Activated naive CD4-positive, alpha-beta T cell treated with anti-CD3 and anti-CD28 coated beads for 36 hours (primary cell): ENCODE data around the gene VPS11. TPM values are rescaled to one million over a fixed set of nuclear protein-coding genes. Genes with fewer than 3 reads are reported as not detected.
A peak's percentile ranks its signal among the peaks of the same experiment; 100 is the strongest.
"Not testable (repeated sequence)": the region's sequence is repeated elsewhere in the genome, so short reads cannot be mapped to it uniquely, and the experiment has no call there.

Experiments used
- CTCF ChIA-PET: fragments of 350-600 bp; sonication (Branson Sonifier 250); formaldehyde crosslinking; loops from one replicate; lab custom pipeline; 2021; ENCODE audit warnings: antibody characterized with exemption; lab: Charles Lee
- DNase-seq: peaks from one replicate; pipeline ENCODE4 v3.0.0-alpha.2; 2020
- H3K27ac Mint-ChIP-seq: one replicate; pipeline ENCODE4 v1.8.0; 2021; ENCODE audit warnings: mild to moderate bottlenecking, mixed read lengths
- H3K27me3 Mint-ChIP-seq: one replicate; pipeline ENCODE4 v1.8.0; 2021; ENCODE audit warnings: low read depth, mixed read lengths
- H3K36me3 Mint-ChIP-seq: one replicate; pipeline ENCODE4 v1.8.0; 2021; ENCODE audit warnings: low read depth, mixed read lengths
- H3K4me1 Mint-ChIP-seq: one replicate; pipeline ENCODE4 v1.8.0; 2021; ENCODE audit warnings: low read depth, mixed read lengths
- H3K4me3 Mint-ChIP-seq: one replicate; pipeline ENCODE4 v1.8.0; 2021; ENCODE audit warnings: mild to moderate bottlenecking, moderate library complexity, mixed read lengths
- H3K9me3 Mint-ChIP-seq: one replicate; pipeline ENCODE4 v1.8.0; 2021; ENCODE audit warnings: mixed read lengths
- intact Hi-C: fragments of 100-400 bp; cut with micrococcal nuclease; formaldehyde crosslinking; loops from one replicate; pipeline ENCODE4 v1.15.1; 2023
- total RNA-seq, 2 experiments: library from RNA; stranded (reverse); gene quantifications; one replicate each; pipeline ENCODE4 v1.2.3, GENCODE V29; 2021

The VPS11 gene
- total RNA-seq, 2 experiments from 2014 or later: 16.9 to 19.5 TPM

DNA sequence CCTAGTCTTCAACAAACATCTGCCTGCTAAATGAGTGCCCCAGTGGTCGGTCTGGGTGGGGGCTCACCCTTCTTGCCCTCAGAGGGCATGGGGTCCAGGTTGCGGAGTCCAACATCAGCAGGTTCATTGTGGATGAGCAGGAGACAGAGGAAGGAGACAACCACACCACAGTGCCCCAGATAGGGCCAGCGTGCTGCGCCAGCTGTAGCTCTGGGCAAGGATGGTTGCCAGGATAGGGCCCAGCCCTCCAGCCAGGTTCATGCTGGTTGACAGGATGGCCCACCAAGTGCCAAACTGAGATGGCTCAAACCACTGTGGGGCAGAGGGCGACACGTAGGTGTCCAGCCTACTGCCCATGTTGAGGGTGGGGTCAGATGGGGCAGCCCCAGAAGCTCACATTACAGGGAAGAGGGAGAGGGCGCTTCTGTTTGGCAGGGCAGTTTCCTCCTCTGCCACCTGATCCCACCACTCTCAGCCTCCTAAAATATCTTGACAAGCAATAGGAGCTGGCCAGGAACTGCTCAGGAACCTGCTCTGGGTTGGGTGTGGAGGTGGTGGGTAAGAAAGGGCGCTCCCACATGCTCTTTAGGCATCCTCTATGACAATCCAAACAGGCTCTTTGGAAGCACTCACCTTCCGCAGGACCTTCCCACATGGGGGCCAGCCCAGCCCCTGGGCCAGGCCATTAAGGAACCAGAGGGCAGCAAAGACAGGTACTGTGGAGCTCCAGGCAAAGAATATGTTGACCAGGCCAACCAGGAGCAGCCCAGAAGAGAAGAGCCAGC, 39.9 kb upstream of the VPS11 start:
- Mint-ChIP-seq H3K27me3 (no peaks in the 10 kb centered on the region), H3K27ac (no peak overlapping the region), H3K9me3 (no peaks in the 10 kb centered on the region), H3K36me3 (peaks cover 17% of the 10 kb centered on the region), H3K4me1 (peaks cover 42% of the 10 kb centered on the region), H3K4me3 (no peak overlapping the region)
- no peak for DNase-seq
- CTCF ChIA-PET: interaction anchor here (1.0 kb wide), 1 partner anchor 71 kb away, joined by 3 read pairs; no protein-coding TSS in a partner anchor
- intact Hi-C loops: no loop called here

GRCh38 chr11:119028346-119029068, 39.1 kb upstream of the VPS11 start:
- intact Hi-C loops: no loop called here
- Mint-ChIP-seq H3K36me3 (peaks cover 14% of the 10 kb centered on the region), H3K27ac (no peak overlapping the region), H3K27me3 (no peaks in the 10 kb centered on the region), H3K4me3 (no peak overlapping the region), H3K9me3 (no peaks in the 10 kb centered on the region), H3K4me1 (peaks cover 36% of the 10 kb centered on the region)
- CTCF ChIA-PET: no interaction called here
- DNase-seq: no peak

DNA sequence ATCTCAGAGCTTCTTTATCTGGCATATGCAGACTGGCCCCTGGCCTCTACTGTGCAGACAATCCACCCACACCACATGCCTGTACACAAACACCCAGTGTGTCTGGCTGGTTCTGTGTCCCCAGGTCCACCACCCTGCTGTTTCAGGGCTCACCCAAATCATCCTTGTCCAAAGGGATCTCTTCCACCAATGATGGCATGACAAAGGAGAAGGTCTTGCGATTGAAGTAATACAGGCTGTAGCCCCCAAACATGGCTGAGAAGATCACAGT, 38.6 kb upstream of the VPS11 start:
- H3K4me3 Mint-ChIP-seq: peak overlapping the region; percentile 77
- H3K9me3 Mint-ChIP-seq: no peaks in the 10 kb centered on the region
- CTCF ChIA-PET: no interaction called here
- H3K4me1 Mint-ChIP-seq: peaks cover 31% of the 10 kb centered on the region
- H3K36me3 Mint-ChIP-seq: peaks cover 12% of the 10 kb centered on the region
- intact Hi-C loops: no loop called here
- no peaks in the 10 kb centered on the region for H3K27me3 Mint-ChIP-seq
- DNase-seq: no peak
- H3K27ac Mint-ChIP-seq: no peak overlapping the region

DNA sequence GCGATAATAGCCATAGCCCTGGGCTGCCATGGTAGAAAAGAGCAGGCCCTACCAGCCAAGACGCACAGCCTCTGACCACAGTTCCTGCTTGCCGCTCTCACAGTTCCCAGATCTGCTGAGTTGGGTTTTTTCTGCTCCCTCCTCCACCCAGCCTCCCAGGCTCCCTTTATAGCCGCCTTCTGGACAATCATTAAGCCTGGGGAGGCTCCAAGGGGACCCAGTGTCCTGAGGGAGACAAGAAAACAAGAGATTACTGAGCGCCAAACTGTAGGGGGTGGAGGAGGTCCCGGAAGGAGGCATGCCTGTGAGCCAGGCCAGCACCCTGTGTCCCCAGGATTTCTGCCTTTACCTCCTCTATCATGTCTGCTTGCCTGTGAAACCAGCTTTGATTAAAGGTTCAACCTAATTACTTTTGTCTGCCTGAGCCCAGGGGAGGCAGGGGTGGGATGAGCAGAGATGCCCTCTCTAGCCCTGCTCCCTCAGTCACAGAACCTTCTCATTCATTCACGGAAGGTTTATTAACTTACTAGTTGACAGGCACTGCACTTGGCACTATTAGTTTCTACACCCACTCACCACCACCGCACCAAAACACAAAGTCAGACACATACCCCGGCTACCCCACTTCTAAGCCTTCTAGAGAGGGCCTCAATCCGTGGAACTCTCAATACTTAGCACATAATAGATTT, 38.1 kb upstream of the VPS11 start:
- Mint-ChIP-seq H3K4me3 (peak overlapping the region; percentile 77), H3K4me1 (peaks cover 26% of the 10 kb centered on the region), H3K36me3 (peaks cover 12% of the 10 kb centered on the region), H3K27ac (peak overlapping the region; percentile 70), H3K9me3 (no peaks in the 10 kb centered on the region), H3K27me3 (no peaks in the 10 kb centered on the region)
- DNase-seq: peak; percentile 75
- CTCF ChIA-PET: interaction anchor here (2.0 kb wide), 1 partner anchor 77 kb away, joined by 7 read pairs; the partner anchor contains the start of gene C2CD2L
- intact Hi-C loops: loop anchor here (1.0 to 2.0 kb wide), 10 partner anchors 11 to 457 kb away; partner anchors contain the start of genes ARCN1, CBL, HMBS and HYOU1

DNA sequence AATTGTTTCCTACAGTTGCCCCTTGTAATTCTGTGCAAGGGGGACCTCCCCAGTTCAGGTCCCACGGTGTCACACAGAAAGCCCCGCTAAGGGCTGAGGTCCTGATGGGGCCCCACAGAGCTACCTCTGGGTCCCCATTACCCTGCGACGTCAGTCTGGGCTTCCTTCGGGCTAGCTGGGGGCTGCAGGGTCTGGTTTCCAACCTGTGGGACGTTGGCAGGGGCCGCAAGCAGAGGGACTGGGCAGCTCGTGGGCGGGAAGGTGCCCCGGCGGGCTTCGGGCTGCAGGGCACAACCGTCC, 37.6 kb upstream of the VPS11 start:
- Mint-ChIP-seq H3K9me3 (no peaks in the 10 kb centered on the region), H3K4me3 (peak overlapping the region; percentile 77), H3K27me3 (no peaks in the 10 kb centered on the region), H3K36me3 (peaks cover 9% of the 10 kb centered on the region), H3K4me1 (peaks cover 23% of the 10 kb centered on the region), H3K27ac (peak overlapping the region; percentile 70)
- no peak for DNase-seq
- CTCF ChIA-PET: interaction anchor here (2.0 kb wide), 1 partner anchor 76 kb away, joined by 7 read pairs; the partner anchor contains the start of gene C2CD2L
- intact Hi-C loops: loop anchor here (1.0 to 2.0 kb wide), 10 partner anchors 12 to 458 kb away; partner anchors contain the start of genes ARCN1, CBL, HMBS and HYOU1

DNA sequence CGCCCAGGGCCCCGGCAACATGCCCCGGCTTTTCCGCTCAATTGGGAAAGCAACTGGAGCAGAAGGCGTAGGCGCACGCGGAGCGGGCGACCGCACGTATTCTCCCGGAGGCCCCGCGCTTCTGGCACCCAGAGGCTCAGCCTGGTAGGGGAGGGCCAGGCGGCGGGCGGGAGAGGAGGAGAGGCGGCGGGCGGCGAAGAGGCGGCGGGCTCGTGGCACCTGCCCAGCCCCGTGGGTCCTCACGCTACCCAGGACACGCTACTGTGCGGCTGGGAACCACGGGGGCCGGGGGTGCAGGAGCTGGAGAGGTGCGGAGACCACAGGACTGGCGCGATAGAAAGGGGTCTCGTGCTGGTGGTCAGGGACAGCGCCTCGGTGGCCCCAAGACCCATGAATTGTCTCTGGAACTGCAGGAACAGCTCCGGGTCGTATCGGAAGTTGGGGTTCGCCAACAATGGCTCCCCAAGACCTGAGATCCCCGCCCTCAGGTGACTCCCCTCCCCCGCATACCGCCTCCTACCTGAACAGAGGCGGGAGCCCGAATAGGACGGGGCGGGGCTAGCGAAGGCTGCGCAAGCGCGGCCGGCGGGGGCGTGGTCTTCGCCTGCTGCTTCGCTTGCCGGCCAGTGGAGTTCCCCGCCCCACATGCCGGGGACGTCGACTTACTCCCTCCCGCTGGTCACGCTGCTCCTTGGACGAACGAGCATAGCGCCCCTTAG, 37.1 kb upstream of the VPS11 start, which contains the start of gene SLC37A4:
Gene SLC37A4 (minus strand): TSS at position 549 of the 719 bp plus-strand sequence.
- H3K4me3 Mint-ChIP-seq: peak within 1 kb of the TSS; percentile 77
- CTCF ChIA-PET: interaction anchor here (1.4 to 2.0 kb wide), 3 partner anchors 11 to 82 kb away, joined by 3 to 7 read pairs (median 4); partner anchors contain the start of gene C2CD2L
- intact Hi-C loops: loop anchor here (1.0 to 2.0 kb wide), 10 partner anchors 12 to 458 kb away; partner anchors contain the start of genes ARCN1, CBL, HMBS and HYOU1
- H3K4me1 Mint-ChIP-seq: peaks cover 23% of the 10 kb centered on the region
- peak; percentile 99 for DNase-seq
- peak within 1 kb of the TSS; percentile 85 for H3K27ac Mint-ChIP-seq
- no peaks in the 10 kb centered on the region for H3K9me3 Mint-ChIP-seq
- H3K36me3 Mint-ChIP-seq: peaks cover 5% of the 10 kb centered on the region
- H3K27me3 Mint-ChIP-seq: no peaks in the 10 kb centered on the region

DNA sequence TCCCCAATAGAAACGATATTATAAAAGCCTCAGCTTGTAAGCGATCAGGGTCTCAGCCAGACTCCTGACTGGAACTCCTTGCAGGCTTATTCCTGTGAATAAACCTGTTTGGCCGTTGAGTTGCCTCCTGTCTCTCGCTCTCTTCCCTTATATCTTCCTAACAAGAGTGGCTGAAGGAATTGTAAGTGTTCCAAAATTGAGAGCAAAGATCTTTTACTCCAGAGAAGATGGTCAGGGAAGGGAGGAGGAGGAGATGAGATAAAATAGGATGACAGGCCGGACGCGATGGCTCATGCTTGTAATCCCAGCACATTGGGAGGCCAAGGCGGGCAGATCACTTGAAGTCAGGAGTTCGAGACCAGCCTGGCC, 35.7 kb upstream of the VPS11 start:
- no peaks in the 10 kb centered on the region for H3K9me3 Mint-ChIP-seq
- intact Hi-C loops: loop anchor here (2.0 kb wide), 1 partner anchor 125 kb away; no protein-coding TSS in a partner anchor
- no peak for DNase-seq
- H3K27me3 Mint-ChIP-seq: no peaks in the 10 kb centered on the region
- no peak overlapping the region for H3K27ac Mint-ChIP-seq
- CTCF ChIA-PET: interaction anchor here (0.6 to 2.0 kb wide), 7 partner anchors 13 to 88 kb away, joined by 3 to 7 read pairs (median 3); partner anchors contain the start of gene C2CD2L
- H3K4me3 Mint-ChIP-seq: no peak overlapping the region
- H3K4me1 Mint-ChIP-seq: peaks cover 23% of the 10 kb centered on the region
- peaks cover 5% of the 10 kb centered on the region for H3K36me3 Mint-ChIP-seq

GRCh38 chr11:119033421-119033820, 34.2 kb upstream of the VPS11 start:
- intact Hi-C loops: not testable (repeated sequence)
- CTCF ChIA-PET: interaction anchor here (0.8 to 1.1 kb wide), 2 partner anchors 10 to 163 kb away, joined by 3 to 5 read pairs; no protein-coding TSS in a partner anchor

GRCh38 chr11:119034813-119035212, 32.8 kb upstream of the VPS11 start:
- Mint-ChIP-seq H3K4me1 (peaks cover 4% of the 10 kb centered on the region), H3K4me3 (no peak overlapping the region), H3K27me3 (no peaks in the 10 kb centered on the region), H3K27ac (no peak overlapping the region), H3K36me3 (no peaks in the 10 kb centered on the region), H3K9me3 (no peaks in the 10 kb centered on the region)
- DNase-seq: no peak
- intact Hi-C loops: no loop called here
- CTCF ChIA-PET: interaction anchor here (0.7 to 0.9 kb wide), 2 partner anchors 96 to 342 kb away, joined by 3 read pairs; no protein-coding TSS in a partner anchor

More at GRCh38 chr11:119033421-119033820, 34.2 kb upstream of the VPS11 start:
- not testable (repeated sequence) for H3K27ac Mint-ChIP-seq, H3K9me3 Mint-ChIP-seq, DNase-seq, H3K4me3 Mint-ChIP-seq, H3K36me3 Mint-ChIP-seq, H3K27me3 Mint-ChIP-seq
- H3K4me1 Mint-ChIP-seq: peaks cover 17% of the 10 kb centered on the region

GRCh38 chr11:119038884-119039283, 28.7 kb upstream of the VPS11 start:
- DNase-seq: no peak
- Mint-ChIP-seq H3K36me3 (no peaks in the 10 kb centered on the region), H3K4me1 (peaks cover 9% of the 10 kb centered on the region), H3K27me3 (no peaks in the 10 kb centered on the region), H3K27ac (no peak overlapping the region), H3K9me3 (no peaks in the 10 kb centered on the region), H3K4me3 (no peak overlapping the region)
- CTCF ChIA-PET: interaction anchor here (0.6 kb wide), 1 partner anchor 12 kb away, joined by 5 read pairs; no protein-coding TSS in a partner anchor
- intact Hi-C loops: no loop called here

GRCh38 chr11:119039471-119039870, 28.1 kb upstream of the VPS11 start:
- H3K4me3 Mint-ChIP-seq, H3K27ac Mint-ChIP-seq, H3K9me3 Mint-ChIP-seq, CTCF ChIA-PET, intact Hi-C loops, H3K27me3 Mint-ChIP-seq, DNase-seq, H3K4me1 Mint-ChIP-seq, H3K36me3 Mint-ChIP-seq: not testable (repeated sequence)
